VCaP (cell line): Measurements from ENCODE around the gene GPR160.
"Not testable (repeated sequence)": the region's sequence is repeated elsewhere in the genome, so short reads cannot be mapped to it uniquely, and the experiment has no call there.

Experiments used
- H3K27ac ChIP-seq: fragments of 450-650 bp; 2 replicates; pipeline ENCODE4 v1.5.1; 2017
- CTCF ChIP-seq: fragments of 450-650 bp; conservative IDR thresholded peaks from 2 replicates; pipeline ENCODE4 v1.5.1; 2017; ENCODE audit warnings: mild to moderate bottlenecking, moderate library complexity

GPR160 gene

DNA sequence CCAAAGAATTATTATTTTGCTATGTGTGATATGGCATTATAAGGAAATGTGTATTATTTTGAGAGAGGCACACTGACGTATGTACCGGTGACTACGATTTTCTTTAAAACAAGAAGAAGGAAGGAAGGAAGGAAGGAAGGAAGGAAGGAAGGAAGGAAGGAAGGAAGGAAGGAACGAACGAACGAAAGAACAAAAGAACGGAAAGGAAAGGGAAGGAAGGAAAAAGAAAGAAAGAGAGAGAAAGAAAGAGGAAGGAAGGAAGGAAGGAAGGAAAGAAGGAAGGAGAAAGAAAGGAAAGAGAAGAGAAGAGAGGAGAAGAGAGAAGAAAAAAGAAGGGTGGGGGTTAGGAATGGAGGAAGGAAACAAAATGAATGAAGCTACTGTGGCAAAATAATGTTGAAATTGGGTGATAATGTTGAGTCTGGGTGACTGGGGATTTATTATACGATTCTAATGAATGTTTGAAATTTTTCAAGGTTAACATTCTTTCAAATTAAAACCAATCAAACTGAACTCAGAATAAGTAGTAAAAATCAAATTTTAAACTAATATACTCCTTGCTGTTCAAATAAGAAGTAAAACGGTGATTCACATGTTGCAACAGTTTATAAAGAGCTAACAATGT lies 73.5 kb downstream of the GPR160 start:
- H3K27ac ChIP-seq, result no peak overlapping the region
- TF ChIP-seq CTCF, result no peak

- not testable (repeated sequence) for H3K27ac ChIP-seq
These were observed 76.4 kb downstream of the GPR160 start for GRCh38 chr3:170114165-170114564.

GRCh38 chr3:170117134-170117533 lies 79.3 kb downstream of the GPR160 start:
- TF ChIP-seq CTCF, result no peak; the same call in 1 of the 2 replicates
- H3K27ac ChIP-seq, result no peak overlapping the region

GRCh38 chr3:170128259-170128976 lies 90.6 kb downstream of the GPR160 start:
- peak overlapping the region; percentile 65 for H3K27ac ChIP-seq
- no peak for TF ChIP-seq CTCF

GRCh38 chr3:170128977-170129431 lies 91.2 kb downstream of the GPR160 start:
- no peak for TF ChIP-seq CTCF
- H3K27ac ChIP-seq, result peak overlapping the region; percentile 65

DNA sequence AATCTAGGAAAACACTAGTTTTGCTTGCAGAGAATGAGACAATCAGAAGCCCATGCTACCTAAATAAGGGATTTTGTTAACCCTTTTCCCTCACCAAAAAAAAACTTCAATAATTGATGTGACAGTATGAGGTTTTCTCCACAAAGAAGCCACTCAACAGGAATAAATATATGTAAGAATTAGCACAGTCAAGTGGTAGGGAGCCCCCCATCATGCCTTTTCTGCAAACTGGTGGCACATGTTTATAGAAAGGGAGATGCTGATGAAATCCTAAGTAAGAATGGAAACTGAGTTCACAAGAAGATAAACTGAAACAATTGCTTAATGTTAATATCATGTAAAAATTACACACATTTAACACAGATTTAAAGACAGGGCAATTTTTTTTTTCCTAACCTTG lies 92.7 kb downstream of the GPR160 start:
- no peak for TF ChIP-seq CTCF
- no peak overlapping the region for H3K27ac ChIP-seq

DNA sequence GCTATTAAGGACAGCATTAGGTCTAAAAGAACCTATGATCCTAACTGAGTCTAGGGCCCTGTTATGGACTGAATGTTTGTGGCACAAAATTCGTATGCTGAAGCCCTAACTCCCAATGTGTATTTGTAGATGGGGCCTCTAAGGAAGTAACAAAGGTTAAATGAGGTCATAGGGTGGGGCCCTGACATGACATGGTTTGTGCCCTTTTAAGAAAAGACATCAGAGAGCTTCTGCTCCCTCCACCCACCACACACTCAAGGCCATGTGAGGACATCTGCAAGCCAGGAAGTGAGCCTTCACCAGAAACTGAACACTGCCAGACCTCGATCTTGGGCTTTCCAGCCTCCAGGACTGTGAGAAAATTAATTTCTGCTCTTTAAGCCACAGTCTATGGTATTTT lies 94.5 kb downstream of the GPR160 start:
- no peak overlapping the region for H3K27ac ChIP-seq
- no peak for TF ChIP-seq CTCF
